ENCODE data around the gene KLF6. TPM values are rescaled to one million over a fixed set of nuclear protein-coding genes. Genes with fewer than 3 reads are reported as not detected.

The KLF6 gene
- total RNA-seq, 1 donor from 2014 or later: 151 TPM

DNA sequence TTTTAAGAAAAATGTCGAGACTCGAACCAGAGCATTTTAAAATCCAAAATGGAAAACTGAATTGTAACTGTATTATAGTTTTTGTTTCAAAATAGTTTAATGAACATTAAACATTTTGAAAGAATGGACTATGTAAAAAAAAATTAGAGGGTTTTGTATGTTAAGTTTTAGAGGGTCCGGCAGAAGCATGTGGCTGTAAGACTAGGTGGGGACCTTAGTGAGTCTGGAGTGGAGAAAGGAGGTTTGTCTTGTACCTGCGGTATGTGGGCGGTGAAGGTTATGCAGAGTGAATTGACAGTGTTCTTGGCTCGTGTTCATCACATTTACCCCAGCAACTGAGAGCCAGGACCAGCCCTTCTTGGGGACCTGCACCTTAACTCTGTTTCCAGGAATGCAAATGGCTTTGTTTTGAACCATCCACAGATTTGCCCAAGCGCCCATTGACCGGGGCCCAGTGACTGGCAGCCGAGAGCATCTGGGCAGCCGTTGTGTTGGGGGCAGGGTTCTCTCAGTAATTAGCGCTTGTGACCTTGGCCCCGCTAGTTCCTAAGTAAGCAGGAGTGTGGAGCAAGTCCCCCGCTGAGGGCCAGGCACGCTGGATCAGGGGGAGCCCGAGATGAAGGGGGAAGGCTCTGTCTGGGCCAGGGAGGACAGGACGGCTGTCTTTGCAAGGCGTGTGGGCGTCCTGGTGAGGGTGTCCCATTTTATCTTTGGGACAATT is 1.4 kb upstream of the KLF6 start:
- no peak for DNase-seq
- H3K27me3 Mint-ChIP-seq: no peaks in the 10 kb centered on the region

DNA sequence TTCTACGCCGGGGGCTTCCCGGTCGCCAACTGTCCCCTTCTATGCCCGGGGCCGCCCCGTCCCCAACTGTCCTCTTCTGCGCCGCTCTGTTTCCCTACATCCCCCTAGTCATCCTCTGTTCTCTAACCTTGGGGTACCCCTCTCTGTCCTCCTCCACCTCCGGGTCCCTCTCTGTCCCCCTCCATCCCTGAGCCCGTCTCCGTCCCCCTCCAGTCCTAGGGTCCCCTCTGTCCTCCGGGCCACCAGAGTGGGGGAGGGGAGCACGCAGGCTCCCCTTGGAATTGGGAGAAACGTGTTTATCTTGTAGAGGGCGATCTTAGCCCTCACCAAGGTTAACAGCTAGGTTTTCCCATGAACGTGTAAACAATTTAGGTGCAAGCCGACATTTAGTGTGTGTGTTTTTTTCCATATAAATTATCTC is 852 bp upstream of the KLF6 start:
- Mint-ChIP-seq H3K9me3 (peaks cover 3% of the 10 kb centered on the region), H3K36me3 (ENCODE audit: low read depth) (peaks cover 38% of the 10 kb centered on the region), H3K4me1 (peaks cover 28% of the 10 kb centered on the region), H3K4me3 (peak overlapping the region; percentile 91), H3K27me3 (no peaks in the 10 kb centered on the region), H3K27ac (peak overlapping the region; percentile 98)
- intact Hi-C loops (cut with micrococcal nuclease): loop anchor here (1.0 to 10.0 kb wide), 8 partner anchors 19 to 229 kb away; no protein-coding TSS in a partner anchor
- no peak for DNase-seq
- no peak for ATAC-seq (ENCODE audit: low read depth)
- ChIA-PET CTCF (interaction anchor here (0.9 to 1.6 kb wide), 7 partner anchors 19 to 871 kb away, joined by 3 to 6 read pairs (median 3); no protein-coding TSS in a partner anchor), POLR2A (interaction anchor here (0.6 to 6.8 kb wide), 86 partner anchors 9 to 878 kb away, joined by 3 to 191 read pairs (median 8); partner anchors contain the start of gene PITRM1)
- TF ChIP-seq, protein P1, sequence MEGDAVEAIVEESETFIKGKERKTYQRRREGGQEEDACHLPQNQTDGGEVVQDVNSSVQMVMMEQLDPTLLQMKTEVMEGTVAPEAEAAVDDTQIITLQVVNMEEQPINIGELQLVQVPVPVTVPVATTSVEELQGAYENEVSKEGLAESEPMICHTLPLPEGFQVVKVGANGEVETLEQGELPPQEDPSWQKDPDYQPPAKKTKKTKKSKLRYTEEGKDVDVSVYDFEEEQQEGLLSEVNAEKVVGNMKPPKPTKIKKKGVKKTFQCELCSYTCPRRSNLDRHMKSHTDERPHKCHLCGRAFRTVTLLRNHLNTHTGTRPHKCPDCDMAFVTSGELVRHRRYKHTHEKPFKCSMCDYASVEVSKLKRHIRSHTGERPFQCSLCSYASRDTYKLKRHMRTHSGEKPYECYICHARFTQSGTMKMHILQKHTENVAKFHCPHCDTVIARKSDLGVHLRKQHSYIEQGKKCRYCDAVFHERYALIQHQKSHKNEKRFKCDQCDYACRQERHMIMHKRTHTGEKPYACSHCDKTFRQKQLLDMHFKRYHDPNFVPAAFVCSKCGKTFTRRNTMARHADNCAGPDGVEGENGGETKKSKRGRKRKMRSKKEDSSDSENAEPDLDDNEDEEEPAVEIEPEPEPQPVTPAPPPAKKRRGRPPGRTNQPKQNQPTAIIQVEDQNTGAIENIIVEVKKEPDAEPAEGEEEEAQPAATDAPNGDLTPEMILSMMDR (IDR thresholded peaks at IDR 0.05): no peak

More for the DNA sequence above, 1.4 kb upstream of the KLF6 start:
- ATAC-seq (ENCODE audit: low read depth): no peak
- Mint-ChIP-seq H3K4me3 (peak overlapping the region; percentile 91), H3K4me1 (peaks cover 22% of the 10 kb centered on the region), H3K9me3 (peaks cover 3% of the 10 kb centered on the region), H3K36me3 (ENCODE audit: low read depth) (peaks cover 32% of the 10 kb centered on the region), H3K27ac (peak overlapping the region; percentile 98)
- ChIA-PET CTCF (interaction anchor here (1.6 kb wide), 1 partner anchor 52 kb away, joined by 3 read pairs; no protein-coding TSS in a partner anchor), POLR2A (interaction anchor here (0.6 to 6.8 kb wide), 34 partner anchors 9 to 849 kb away, joined by 3 to 191 read pairs (median 17); no protein-coding TSS in a partner anchor)
- TF ChIP-seq, protein P1 (IDR thresholded peaks at IDR 0.05): no peak
- intact Hi-C loops (cut with micrococcal nuclease): loop anchor here (10.0 kb wide), 1 partner anchor 228 kb away; no protein-coding TSS in a partner anchor

DNA sequence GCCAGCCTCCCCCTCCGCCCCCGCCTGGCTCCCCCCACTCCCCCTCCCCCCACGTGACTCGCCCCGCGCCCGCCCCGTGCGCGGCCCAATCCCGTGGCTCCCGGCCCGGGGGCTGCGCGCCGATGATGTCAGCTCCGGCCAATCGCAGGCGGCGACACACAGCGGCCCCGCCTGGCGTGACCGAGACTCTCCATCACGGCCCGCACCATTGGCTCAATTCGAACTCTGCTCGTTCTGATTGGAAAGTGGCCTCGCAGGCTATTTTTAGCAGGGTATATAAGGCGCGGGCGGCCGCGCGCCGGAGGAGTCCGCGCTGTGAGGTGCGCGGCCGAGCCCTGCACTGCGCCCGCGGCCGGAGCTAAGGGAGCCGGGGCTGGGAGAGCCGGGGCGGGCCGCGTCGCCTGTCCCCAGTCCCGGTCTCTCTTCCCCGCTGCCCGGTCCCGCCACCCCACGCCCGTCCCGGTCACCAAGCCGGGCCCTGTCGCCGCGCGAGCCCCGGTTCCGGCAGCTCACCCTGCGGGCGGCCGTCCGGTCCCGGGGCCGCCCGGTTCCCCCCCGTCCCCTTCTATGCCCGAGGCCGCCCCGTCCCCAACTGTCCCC is 342 bp upstream of the KLF6 start:
- ChIA-PET POLR2A (interaction anchor here (0.6 to 6.8 kb wide), 110 partner anchors 8 to 880 kb away, joined by 3 to 191 read pairs (median 6); partner anchors contain the start of gene PITRM1), CTCF (interaction anchor here (0.9 to 1.6 kb wide), 9 partner anchors 20 to 871 kb away, joined by 3 to 6 read pairs (median 3); no protein-coding TSS in a partner anchor)
- ATAC-seq (ENCODE audit: low read depth) (peak; percentile 71), DNase-seq (peak; percentile 98)
- H3K9me3 Mint-ChIP-seq: peaks cover 3% of the 10 kb centered on the region
- H3K4me1 Mint-ChIP-seq: peaks cover 33% of the 10 kb centered on the region
- no peaks in the 10 kb centered on the region for H3K27me3 Mint-ChIP-seq
- H3K36me3 Mint-ChIP-seq (ENCODE audit: low read depth): peaks cover 43% of the 10 kb centered on the region
- peak overlapping the region; percentile 98 for H3K27ac Mint-ChIP-seq
- intact Hi-C loops (cut with micrococcal nuclease): loop anchor here (1.0 to 10.0 kb wide), 8 partner anchors 20 to 229 kb away; no protein-coding TSS in a partner anchor
- peak overlapping the region; percentile 91 for H3K4me3 Mint-ChIP-seq
- TF ChIP-seq, protein P1 (IDR thresholded peaks at IDR 0.05): no peak

DNA sequence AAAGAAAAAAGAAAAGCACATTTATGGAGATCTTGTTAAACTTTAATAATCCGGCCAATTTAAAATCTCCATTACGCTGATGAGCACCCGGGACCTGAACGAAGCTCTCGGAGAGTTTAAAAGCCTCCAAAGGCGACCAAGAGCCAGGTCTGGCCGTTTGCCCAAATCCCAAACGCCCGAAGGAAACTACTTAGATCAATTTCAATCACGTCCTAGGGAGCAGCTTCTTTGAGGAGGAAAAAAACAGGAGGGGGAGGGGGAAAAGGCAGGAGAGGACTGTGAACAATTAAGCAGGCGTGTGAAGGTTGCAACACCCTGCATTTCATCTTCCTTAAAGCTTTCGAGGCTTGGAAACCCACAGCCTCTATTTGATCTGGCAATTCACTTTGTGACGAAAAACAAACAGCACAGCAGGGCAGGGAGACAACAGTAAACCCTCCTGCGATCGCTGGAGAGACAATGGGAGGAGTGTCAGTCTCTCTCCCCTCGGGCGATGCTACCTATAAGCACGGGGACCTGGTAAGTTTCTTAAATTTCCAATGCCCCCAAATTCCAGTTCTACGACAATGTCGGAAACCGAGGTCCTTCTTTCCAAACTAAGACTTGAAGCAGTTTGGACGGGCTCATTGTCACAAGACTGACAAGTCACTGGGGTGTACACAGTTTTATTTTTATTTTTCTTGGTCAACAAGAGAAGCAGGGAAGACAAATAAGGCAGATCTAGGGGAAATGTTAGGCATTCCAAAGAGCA is 1.2 kb downstream of the KLF6 start:
- Mint-ChIP-seq H3K27ac (peak overlapping the region; percentile 97), H3K9me3 (no peaks in the 10 kb centered on the region), H3K4me3 (peak overlapping the region; percentile 91), H3K36me3 (ENCODE audit: low read depth) (peaks cover 58% of the 10 kb centered on the region), H3K4me1 (peaks cover 47% of the 10 kb centered on the region), H3K27me3 (no peaks in the 10 kb centered on the region)
- TF ChIP-seq, protein P1 (IDR thresholded peaks at IDR 0.05): no peak
- ChIA-PET CTCF (interaction anchor here (1.2 to 1.5 kb wide), 3 partner anchors 8 to 544 kb away, joined by 3 to 4 read pairs (median 3); no protein-coding TSS in a partner anchor), POLR2A (interaction anchor here (0.6 to 6.8 kb wide), 44 partner anchors 10 to 873 kb away, joined by 3 to 191 read pairs (median 10); no protein-coding TSS in a partner anchor)
- intact Hi-C loops (cut with micrococcal nuclease): loop anchor here (1.0 to 10.0 kb wide), 8 partner anchors 45 to 983 kb away; partner anchors contain the start of gene PITRM1
- ATAC-seq (ENCODE audit: low read depth) (no peak), DNase-seq (peak; percentile 28)
